GM12865 (cell line): Measurements from ENCODE around the gene FAM184A.

Source experiments
- DNase-seq: peaks from one replicate; pipeline ENCODE4 v3.0.0; 2010; ENCODE audit warnings: low read depth
- H3K4me3 ChIP-seq: 2 replicates; pipeline ENCODE4 v1.5.1; 2011; ENCODE audit warnings: mild to moderate bottlenecking, low read depth, low read length, control low read depth
- TF ChIP-seq, protein P1 (sequence below): IDR thresholded peaks from 2 replicates; pipeline ENCODE4 v1.5.1; 2011; ENCODE audit warnings: low read length, control low read depth, low read depth, inconsistent platforms; ENCODE audit not compliant: insufficient read depth; ENCODE audit errors: missing control alignments

The FAM184A gene

DNA sequence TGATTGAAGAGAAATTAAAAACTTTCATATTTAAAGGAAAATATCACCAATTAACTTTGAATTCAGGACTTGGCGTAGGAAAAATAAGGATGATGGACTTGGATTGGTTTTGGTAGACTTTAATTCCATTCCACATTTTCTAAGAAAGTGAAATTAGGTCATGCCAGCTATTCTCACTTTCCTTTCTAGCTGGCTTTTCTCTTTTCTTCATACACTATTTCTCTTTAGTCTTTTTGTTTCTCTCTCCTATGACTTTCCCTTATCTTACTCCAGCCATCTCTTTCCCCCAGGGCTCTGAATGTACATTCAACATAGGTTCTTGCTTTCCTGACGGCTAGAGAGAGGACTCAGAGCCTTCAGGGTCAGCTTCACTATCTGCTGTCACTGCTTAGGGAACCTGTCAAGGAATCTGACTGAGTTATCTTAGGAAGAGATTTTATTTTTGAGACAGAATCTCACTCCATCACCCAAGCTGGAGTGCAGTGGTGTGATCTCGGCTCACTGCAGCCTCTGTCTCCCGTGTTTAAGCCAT lies 82.1 kb downstream of the FAM184A start:
- TF ChIP-seq, protein P1, sequence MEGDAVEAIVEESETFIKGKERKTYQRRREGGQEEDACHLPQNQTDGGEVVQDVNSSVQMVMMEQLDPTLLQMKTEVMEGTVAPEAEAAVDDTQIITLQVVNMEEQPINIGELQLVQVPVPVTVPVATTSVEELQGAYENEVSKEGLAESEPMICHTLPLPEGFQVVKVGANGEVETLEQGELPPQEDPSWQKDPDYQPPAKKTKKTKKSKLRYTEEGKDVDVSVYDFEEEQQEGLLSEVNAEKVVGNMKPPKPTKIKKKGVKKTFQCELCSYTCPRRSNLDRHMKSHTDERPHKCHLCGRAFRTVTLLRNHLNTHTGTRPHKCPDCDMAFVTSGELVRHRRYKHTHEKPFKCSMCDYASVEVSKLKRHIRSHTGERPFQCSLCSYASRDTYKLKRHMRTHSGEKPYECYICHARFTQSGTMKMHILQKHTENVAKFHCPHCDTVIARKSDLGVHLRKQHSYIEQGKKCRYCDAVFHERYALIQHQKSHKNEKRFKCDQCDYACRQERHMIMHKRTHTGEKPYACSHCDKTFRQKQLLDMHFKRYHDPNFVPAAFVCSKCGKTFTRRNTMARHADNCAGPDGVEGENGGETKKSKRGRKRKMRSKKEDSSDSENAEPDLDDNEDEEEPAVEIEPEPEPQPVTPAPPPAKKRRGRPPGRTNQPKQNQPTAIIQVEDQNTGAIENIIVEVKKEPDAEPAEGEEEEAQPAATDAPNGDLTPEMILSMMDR, result no peak
- H3K4me3 ChIP-seq, result no peak overlapping the region
- DNase-seq, result no peak

DNA sequence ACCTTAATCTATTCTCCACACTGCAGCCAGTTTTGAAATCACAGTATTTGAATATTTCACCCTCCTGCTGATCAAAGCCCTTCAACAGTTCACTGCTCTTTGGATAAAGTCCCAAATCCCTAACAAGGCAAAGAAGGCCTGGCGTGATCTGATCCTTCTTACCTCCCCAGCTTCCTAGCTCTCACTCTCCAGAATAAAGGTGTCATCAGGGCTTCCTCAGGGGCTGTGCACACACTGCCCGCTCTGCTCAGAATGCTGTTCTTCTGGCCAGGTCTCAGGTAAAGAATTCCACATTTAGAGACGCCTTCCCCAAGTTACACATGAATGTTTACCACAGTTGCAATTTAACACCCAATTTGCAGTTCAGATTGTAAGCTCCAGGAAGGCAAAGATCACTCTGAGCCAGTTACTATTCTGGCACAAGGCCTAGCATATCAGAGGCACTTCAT lies 84.6 kb downstream of the FAM184A start:
- no peak for DNase-seq
- no peak overlapping the region for H3K4me3 ChIP-seq
- TF ChIP-seq, protein P1, result no peak

DNA sequence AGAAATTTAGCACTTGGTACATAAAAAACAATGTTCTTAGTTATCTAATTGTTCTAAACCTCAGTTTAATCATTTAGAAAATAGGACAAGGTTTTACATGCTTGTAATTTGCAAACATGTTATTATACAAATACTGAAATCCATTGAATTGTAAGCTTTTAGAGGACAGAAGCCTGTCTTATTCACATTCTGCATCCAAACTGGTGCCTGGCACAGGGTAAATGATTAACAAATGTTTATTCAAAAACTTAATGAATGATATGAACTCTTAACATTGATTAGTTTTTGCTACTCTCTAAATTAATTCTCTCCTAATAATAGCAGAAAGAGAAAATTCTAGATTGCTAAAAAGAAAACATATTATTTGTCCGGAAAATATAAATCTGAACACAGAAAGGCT lies 85.1 kb downstream of the FAM184A start:
- no peak overlapping the region for H3K4me3 ChIP-seq
- TF ChIP-seq, protein P1, result no peak

DNA sequence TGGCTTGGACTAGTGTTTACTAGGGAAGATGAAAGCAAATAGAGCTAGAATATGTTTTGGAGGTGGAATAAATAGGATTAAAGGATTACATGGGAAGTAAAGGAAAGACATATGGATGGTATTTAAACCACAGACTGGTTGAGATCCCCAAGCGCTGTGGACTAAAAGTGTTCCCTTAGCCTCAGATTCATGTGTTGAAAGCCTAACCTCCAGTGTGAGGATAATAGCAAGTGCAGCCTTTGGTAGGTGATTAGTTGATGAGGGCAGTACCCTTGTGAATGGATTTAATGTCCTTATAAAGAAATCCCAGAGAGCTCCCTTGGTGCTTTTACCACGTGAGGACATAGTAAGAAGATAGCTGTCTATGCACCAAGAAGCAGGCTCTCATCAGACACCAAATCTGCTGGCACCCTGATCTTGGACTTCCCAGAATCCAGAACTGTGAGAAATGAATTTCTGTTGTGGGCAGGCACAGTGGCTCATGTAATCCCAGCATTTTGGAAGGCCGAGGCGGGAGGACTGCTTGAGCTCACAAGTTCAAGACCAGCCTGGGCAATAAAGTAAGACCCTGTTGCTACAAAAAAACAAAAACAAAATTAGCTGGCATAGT lies 86.2 kb downstream of the FAM184A start:
- no peak overlapping the region for H3K4me3 ChIP-seq
- TF ChIP-seq, protein P1, result no peak
- DNase-seq, result no peak

More for the DNA sequence above, 85.1 kb downstream of the FAM184A start:
- DNase-seq, result no peak

DNA sequence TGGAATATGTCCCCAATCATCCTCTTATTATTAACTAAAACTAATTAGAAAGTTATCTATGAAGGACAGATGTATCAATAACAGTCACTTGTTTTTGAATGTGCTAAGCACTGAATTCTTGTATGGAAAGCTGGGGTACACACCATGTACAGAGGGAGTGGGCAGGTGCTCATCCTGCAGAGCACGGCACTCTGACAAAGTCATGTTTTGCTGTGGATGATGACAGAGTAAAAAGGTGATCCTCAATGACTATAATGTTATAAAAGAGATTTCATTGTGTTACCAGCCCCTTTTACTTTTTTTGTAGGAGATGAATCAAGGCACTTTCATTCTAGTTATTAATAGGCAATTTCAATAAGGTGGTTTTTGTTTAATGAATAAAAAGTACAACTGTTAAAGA lies 92.2 kb downstream of the FAM184A start:
- TF ChIP-seq, protein P1, result no peak
- DNase-seq, result no peak

DNA sequence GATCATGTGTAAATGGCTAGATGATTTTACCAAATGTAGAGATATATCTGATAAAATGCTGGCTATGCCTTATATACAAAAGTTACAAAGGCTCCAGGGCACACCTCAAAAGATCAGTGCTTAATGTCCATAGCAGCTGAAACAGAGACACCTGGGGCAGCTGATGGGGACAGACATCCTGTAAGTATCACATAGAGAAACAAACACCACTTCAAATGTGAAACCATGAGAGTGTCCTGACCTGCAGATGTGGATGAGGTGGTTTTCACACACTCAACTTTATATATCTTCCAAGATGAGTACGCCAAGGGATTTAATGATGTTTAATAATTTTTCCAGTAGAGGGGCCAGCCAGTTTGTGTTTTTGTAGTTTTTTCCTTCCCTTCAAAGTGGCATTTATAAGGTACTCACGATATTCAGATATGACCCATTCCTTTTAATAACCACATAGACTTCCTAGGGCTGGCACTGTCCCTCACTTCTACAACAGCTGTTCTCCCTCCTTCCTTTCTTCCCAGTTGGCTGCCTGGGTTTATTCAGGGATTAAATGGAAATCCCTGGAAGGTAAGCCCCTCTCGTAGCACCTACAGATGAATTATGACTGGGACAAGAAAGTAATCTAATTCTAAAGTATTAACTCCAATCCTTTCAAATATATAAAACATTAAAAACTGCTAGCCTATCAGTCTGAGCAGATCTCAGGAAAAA lies 93.2 kb downstream of the FAM184A start:
- H3K4me3 ChIP-seq, result no peak overlapping the region
- peak; percentile 6 for DNase-seq
- TF ChIP-seq, protein P1, result no peak

More for the DNA sequence above, 92.2 kb downstream of the FAM184A start:
- no peak overlapping the region for H3K4me3 ChIP-seq
